ENCODE data around the gene KCNMA1. TPM values are rescaled to one million over a fixed set of nuclear protein-coding genes. Genes with fewer than 3 reads are reported as not detected.

The KCNMA1 gene
- total RNA-seq, 3 donors from 2014 or later (not counting 1 experiment from before 2014, with no cell fraction given), result 0.40 to 1.8 (median 0.63) TPM

DNA sequence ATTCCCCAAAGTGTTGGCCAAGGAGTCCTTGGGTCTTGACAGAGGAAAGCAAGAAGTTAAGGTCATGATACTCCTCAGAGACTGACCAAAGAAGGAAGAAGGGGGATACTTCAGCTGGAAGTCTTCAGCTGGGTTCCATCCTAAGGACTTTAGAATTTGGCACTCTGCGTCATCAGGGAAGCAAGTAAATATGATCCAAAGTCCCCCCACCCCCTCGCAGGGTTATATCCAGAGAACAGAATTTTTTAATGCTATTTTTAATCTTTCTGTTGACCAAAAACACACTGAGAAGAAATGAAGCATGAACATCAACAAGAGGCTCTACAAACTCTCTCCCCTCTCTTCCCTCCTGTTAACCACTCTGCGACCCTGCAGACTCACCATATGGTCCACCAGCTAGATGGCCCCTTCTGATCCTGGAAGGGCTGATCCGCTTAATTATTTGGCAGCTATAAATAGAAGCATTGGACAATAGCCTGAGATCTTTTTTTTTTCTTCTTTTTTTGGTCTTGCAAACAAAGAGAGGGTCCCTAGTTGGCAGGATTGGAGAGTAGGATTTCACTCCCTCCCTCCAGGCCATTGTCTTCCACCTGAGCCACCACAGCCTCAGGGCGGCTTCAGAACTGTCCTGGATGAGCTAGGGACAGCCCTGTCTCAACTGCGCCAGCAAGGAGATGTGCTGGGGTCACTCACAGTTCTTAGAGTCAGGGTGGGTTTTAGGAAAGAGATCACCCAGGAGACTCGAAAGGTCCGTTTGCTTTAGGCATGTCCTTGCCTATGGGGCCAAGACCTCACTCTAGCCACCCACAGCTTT is 196.0 kb downstream of the KCNMA1 start:
- Histone ChIP-seq H3K27ac (ENCODE audit: low read length) (no peak overlapping the region), H3K36me3 (ENCODE audit: control insufficient read depth, insufficient read depth, low read length) (no peaks in the 10 kb centered on the region), H3K27me3 (ENCODE audit: control insufficient read depth, insufficient read depth, low read length) (no peaks in the 10 kb centered on the region), H3K4me1 (ENCODE audit: control insufficient read depth, insufficient read depth, low read length) (no peaks in the 10 kb centered on the region), H3K4me3 (ENCODE audit: low read length) (no peak overlapping the region), H3K9me3 (ENCODE audit: control insufficient read depth, insufficient read depth, low read length) (no peaks in the 10 kb centered on the region)
- TF ChIP-seq, protein P1, sequence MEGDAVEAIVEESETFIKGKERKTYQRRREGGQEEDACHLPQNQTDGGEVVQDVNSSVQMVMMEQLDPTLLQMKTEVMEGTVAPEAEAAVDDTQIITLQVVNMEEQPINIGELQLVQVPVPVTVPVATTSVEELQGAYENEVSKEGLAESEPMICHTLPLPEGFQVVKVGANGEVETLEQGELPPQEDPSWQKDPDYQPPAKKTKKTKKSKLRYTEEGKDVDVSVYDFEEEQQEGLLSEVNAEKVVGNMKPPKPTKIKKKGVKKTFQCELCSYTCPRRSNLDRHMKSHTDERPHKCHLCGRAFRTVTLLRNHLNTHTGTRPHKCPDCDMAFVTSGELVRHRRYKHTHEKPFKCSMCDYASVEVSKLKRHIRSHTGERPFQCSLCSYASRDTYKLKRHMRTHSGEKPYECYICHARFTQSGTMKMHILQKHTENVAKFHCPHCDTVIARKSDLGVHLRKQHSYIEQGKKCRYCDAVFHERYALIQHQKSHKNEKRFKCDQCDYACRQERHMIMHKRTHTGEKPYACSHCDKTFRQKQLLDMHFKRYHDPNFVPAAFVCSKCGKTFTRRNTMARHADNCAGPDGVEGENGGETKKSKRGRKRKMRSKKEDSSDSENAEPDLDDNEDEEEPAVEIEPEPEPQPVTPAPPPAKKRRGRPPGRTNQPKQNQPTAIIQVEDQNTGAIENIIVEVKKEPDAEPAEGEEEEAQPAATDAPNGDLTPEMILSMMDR (IDR thresholded peaks at IDR 0.05), result no peak
- intact Hi-C loops (cut with micrococcal nuclease), result no loop called here
- H3K27ac Mint-ChIP-seq, result no peak overlapping the region
- peaks cover 7 to 8% of the 10 kb centered on the region in 2 donors for H3K27me3 Mint-ChIP-seq (ENCODE audit: low read depth in 2 of 2)
- WGBS (ENCODE audit: insufficient coverage), result 76% methylated on average over 8 of the region's 8 CpGs
- H3K36me3 Mint-ChIP-seq, result no peaks in the 10 kb centered on the region
- H3K4me1 Mint-ChIP-seq, result no peaks in the 10 kb centered on the region
- no peak overlapping the region for H3K4me3 Mint-ChIP-seq
- ATAC-seq, result no peak
- H3K9me3 Mint-ChIP-seq, result no peaks in the 10 kb centered on the region
- no peak for DNase-seq

DNA sequence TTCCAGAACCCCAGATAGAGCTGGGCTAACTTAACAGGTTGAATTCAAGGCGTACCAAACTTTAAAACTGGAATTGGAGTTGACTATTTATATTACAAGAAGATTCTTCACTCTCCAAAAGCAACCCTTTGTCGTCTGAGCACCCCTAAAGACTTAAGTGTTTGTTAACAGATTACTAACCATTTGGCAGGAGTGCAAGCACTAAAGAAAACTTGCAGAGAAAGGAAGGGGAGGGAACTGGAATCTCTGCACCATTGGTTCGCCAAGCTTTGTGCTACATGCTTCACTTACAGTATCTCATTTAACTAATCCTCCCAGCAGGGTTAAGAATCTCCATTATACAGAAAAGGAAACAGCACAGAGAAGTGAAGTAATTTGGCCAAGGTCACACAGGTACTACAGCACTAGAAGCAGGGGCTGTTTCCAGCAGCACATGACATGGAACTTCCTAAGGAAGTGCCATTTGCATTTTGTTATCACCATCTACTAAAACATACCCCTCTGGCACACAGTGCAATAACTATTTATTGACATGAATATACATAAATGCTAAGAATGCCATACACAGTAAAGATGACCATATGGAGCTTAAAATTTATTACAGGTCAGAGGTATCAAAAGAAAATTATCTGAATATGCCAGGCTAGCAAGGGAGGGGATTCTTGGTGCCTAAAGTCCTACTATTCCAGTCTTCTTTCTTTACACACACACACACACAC is 201.2 kb downstream of the KCNMA1 start:
- H3K4me1 Mint-ChIP-seq, result no peaks in the 10 kb centered on the region
- H3K27ac ChIP-seq (ENCODE audit: low read length), result no peak overlapping the region
- H3K36me3 Mint-ChIP-seq, result no peaks in the 10 kb centered on the region
- no peak overlapping the region for H3K4me3 Mint-ChIP-seq
- no peaks in the 10 kb centered on the region for H3K36me3 ChIP-seq (ENCODE audit: control insufficient read depth, insufficient read depth, low read length)
- no peak for ATAC-seq
- H3K9me3 Mint-ChIP-seq, result no peaks in the 10 kb centered on the region
- intact Hi-C loops (cut with micrococcal nuclease), result no loop called here
- no peak for DNase-seq
- TF ChIP-seq, protein P1 (IDR thresholded peaks at IDR 0.05), result no peak
- H3K9me3 ChIP-seq (ENCODE audit: control insufficient read depth, insufficient read depth, low read length), result no peaks in the 10 kb centered on the region
- peaks cover 7 to 9% of the 10 kb centered on the region in 2 donors for H3K27me3 Mint-ChIP-seq (ENCODE audit: low read depth in 2 of 2)
- no peak overlapping the region for H3K4me3 ChIP-seq (ENCODE audit: low read length)
- no peaks in the 10 kb centered on the region for H3K4me1 ChIP-seq (ENCODE audit: control insufficient read depth, insufficient read depth, low read length)
- 100% methylated on average over 1 of the region's 3 CpGs for WGBS (ENCODE audit: insufficient coverage)
- H3K27ac Mint-ChIP-seq, result no peak overlapping the region
- H3K27me3 ChIP-seq (ENCODE audit: control insufficient read depth, insufficient read depth, low read length), result no peaks in the 10 kb centered on the region

DNA sequence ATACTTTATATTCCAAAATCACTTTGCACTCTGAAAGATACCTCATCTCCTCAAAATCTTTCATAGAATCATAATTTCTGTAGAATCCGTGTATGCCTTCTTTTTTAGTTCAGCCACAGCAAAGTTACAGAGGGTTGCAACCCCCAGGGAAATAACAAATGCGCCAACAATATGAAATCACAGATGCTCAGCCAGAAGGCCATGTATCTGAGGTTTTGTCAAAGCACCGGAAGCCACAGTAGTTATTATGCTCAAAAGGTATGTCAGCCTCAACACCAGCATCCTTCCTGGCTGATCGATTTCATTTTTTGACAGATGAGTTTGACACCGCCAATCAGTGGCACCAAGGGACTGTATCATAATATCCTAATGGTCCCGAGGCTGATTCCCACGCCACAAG is 204.1 kb downstream of the KCNMA1 start:
- Mint-ChIP-seq H3K36me3 (no peaks in the 10 kb centered on the region), H3K4me3 (no peak overlapping the region), H3K27me3 (ENCODE audit: low read depth in 2 of 2) (peaks cover 9 to 10% of the 10 kb centered on the region in 2 donors), H3K27ac (no peak overlapping the region), H3K9me3 (no peaks in the 10 kb centered on the region), H3K4me1 (no peaks in the 10 kb centered on the region)
- no peak for DNase-seq
- WGBS (ENCODE audit: insufficient coverage), result 85% methylated on average over 7 of the region's 7 CpGs
- ATAC-seq, result no peak
- TF ChIP-seq, protein P1 (IDR thresholded peaks at IDR 0.05), result no peak
- H3K4me1 ChIP-seq (ENCODE audit: control insufficient read depth, insufficient read depth, low read length), result no peaks in the 10 kb centered on the region
- H3K4me3 ChIP-seq (ENCODE audit: low read length), result no peak overlapping the region
- intact Hi-C loops (cut with micrococcal nuclease), result no loop called here
- H3K27me3 ChIP-seq (ENCODE audit: control insufficient read depth, insufficient read depth, low read length), result no peaks in the 10 kb centered on the region
- no peaks in the 10 kb centered on the region for H3K36me3 ChIP-seq (ENCODE audit: control insufficient read depth, insufficient read depth, low read length)
- no peak overlapping the region for H3K27ac ChIP-seq (ENCODE audit: low read length)
- no peaks in the 10 kb centered on the region for H3K9me3 ChIP-seq (ENCODE audit: control insufficient read depth, insufficient read depth, low read length)
